Measurements from ENCODE around the gene MYBPC3. TPM values are rescaled to one million over a fixed set of nuclear protein-coding genes. Genes with fewer than 3 reads are reported as not detected.

Gene MYBPC3
- total and polyA plus RNA-seq, 2 donors = 0.09 to 0.55 TPM

DNA sequence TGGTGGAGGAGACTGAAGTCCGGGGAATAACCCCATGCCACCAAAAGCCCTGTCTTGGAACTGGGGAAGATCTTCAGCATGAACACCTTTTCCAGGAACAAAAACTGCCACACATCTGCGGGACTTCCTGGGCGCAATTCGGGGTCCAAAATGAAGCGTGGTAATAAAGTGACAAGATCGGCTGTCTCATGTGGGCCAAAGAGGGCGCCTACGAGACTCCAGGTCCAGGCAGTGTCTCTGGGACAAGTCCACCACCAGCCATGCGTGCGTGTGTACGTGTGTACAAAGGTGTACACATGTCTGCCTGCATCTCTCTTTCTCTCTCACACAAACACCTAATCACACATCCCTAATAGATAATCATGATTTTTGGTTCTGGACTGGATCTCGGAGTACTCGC, 8.9 kb upstream of the MYBPC3 start:
- H3K4me3 ChIP-seq (ENCODE audit: low read length in 2 of 2) = no peak overlapping the region
- DNase-seq (ENCODE audit: low read depth in 6 of 9, low spot score in 9 of 9) = no peak
- no peaks in the 10 kb centered on the region for H3K27me3 ChIP-seq (ENCODE audit: control insufficient read depth in 2 of 2, insufficient read depth in 1 of 2, low read length in 1 of 2)
- H3K4me1 ChIP-seq (ENCODE audit: control insufficient read depth in 2 of 2, insufficient read depth in 2 of 2, low read length in 2 of 2) = peaks cover 7 to 17% of the 10 kb centered on the region in 2 donors
- H3K27ac ChIP-seq (ENCODE audit: low read depth in 1 of 2, low read length in 1 of 2) = no peak overlapping the region
- H3K9me3 ChIP-seq (ENCODE audit: control insufficient read depth in 2 of 2, insufficient read depth in 1 of 2, low read length in 1 of 2) = peaks cover 0 to 1% of the 10 kb centered on the region in 2 donors
- 92% methylated on average over 13 of the region's 13 CpGs for WGBS
- no peaks in the 10 kb centered on the region for H3K36me3 ChIP-seq (ENCODE audit: control insufficient read depth in 2 of 2, insufficient read depth in 2 of 2, low read length in 1 of 2)

DNA sequence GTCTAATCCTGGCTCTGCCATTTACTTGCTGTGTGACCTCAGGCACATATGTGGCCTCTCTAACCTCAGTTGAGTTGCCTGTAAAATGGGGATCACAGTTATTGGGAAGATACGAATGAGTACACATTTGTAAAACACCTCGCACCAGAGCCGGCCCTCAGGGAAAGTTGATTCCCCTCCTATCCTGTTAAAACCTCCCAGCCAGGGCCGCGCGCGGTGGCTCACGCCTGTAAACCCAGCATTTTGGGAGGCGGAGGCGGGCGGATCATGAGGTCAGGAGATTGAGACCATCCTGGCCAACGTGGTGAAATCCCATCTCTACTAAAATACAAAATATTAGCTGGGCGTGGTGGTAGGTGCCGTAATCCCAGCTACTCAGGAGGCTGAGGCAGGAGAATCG, 7.8 kb upstream of the MYBPC3 start:
- Histone ChIP-seq H3K4me3 (ENCODE audit: low read length in 2 of 2) (no peak overlapping the region), H3K27ac (ENCODE audit: low read depth in 1 of 2, low read length in 1 of 2) (no peak overlapping the region), H3K27me3 (ENCODE audit: control insufficient read depth in 2 of 2, insufficient read depth in 1 of 2, low read length in 1 of 2) (no peaks in the 10 kb centered on the region), H3K9me3 (ENCODE audit: control insufficient read depth in 2 of 2, insufficient read depth in 1 of 2, low read length in 1 of 2) (peaks cover 0 to 1% of the 10 kb centered on the region in 2 donors), H3K36me3 (ENCODE audit: control insufficient read depth in 2 of 2, insufficient read depth in 2 of 2, low read length in 1 of 2) (no peaks in the 10 kb centered on the region), H3K4me1 (ENCODE audit: control insufficient read depth in 2 of 2, insufficient read depth in 2 of 2, low read length in 2 of 2) (peaks cover 7 to 17% of the 10 kb centered on the region in 2 donors)
- DNase-seq (ENCODE audit: low read depth in 6 of 9, low spot score in 9 of 9) = no peak
- 98% methylated on average over 15 of the region's 15 CpGs for WGBS

DNA sequence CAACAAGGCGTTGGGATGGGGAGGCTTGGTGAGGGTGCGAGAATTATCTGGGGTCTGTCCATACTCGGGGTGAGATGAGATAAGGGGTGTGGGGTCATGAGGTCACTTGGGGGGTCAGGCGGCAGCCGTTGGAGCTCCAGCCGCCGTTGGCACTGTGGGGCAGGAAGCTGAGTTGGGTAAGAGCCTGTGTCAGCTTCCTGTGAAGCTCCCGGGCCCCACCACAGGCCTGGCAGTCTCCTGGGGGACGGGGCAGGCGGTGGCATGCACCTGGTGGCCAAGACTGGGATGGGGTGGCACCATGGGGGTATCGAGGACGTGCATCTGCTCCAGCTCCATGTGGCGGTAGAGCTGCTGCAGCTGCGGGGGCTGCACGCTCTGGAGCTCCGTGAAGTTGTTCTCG, 7.1 kb upstream of the MYBPC3 start:
- peak in 2 of 9 donors; percentile 27 to 43 for DNase-seq (ENCODE audit: low read depth in 6 of 9, low spot score in 9 of 9)
- Histone ChIP-seq H3K27ac (ENCODE audit: low read depth in 1 of 2, low read length in 1 of 2) (no peak overlapping the region), H3K36me3 (ENCODE audit: control insufficient read depth in 2 of 2, insufficient read depth in 2 of 2, low read length in 1 of 2) (no peaks in the 10 kb centered on the region), H3K4me3 (ENCODE audit: low read length in 2 of 2) (no peak overlapping the region), H3K9me3 (ENCODE audit: control insufficient read depth in 2 of 2, insufficient read depth in 1 of 2, low read length in 1 of 2) (peaks cover 0 to 1% of the 10 kb centered on the region in 2 donors), H3K4me1 (ENCODE audit: control insufficient read depth in 2 of 2, insufficient read depth in 2 of 2, low read length in 2 of 2) (peaks cover 7 to 17% of the 10 kb centered on the region in 2 donors), H3K27me3 (ENCODE audit: control insufficient read depth in 2 of 2, insufficient read depth in 1 of 2, low read length in 1 of 2) (no peaks in the 10 kb centered on the region)
- WGBS = 18% methylated on average over 17 of the region's 17 CpGs

DNA sequence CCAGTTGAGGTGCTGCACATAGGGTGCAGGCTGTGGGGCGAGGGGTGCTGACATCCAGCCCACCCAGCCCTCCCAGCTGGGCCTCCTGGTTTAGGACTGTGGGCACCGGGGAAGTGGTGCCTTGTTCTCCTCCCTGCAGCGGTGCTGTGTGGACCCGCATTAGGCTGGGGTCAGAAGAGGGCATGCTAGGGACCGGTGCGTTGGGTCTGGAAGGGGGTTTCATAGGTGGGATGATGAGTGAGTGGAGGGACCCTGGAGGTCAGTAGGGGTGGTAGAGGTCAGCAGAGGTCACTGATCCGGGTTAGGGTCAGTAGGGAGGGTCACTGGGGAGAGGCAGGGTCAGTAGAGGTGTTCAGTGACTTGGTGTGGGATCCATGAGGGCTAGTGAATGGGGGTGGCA, 6.7 kb upstream of the MYBPC3 start:
- no peaks in the 10 kb centered on the region for H3K36me3 ChIP-seq (ENCODE audit: control insufficient read depth in 2 of 2, insufficient read depth in 2 of 2, low read length in 1 of 2)
- no peak overlapping the region for H3K4me3 ChIP-seq (ENCODE audit: low read length in 2 of 2)
- peaks cover 0 to 1% of the 10 kb centered on the region in 2 donors for H3K9me3 ChIP-seq (ENCODE audit: control insufficient read depth in 2 of 2, insufficient read depth in 1 of 2, low read length in 1 of 2)
- WGBS = 91% methylated on average over 7 of the region's 7 CpGs
- H3K27me3 ChIP-seq (ENCODE audit: control insufficient read depth in 2 of 2, insufficient read depth in 1 of 2, low read length in 1 of 2) = no peaks in the 10 kb centered on the region
- no peak overlapping the region for H3K27ac ChIP-seq (ENCODE audit: low read depth in 1 of 2, low read length in 1 of 2)
- DNase-seq (ENCODE audit: low read depth in 6 of 9, low spot score in 9 of 9) = no peak
- H3K4me1 ChIP-seq (ENCODE audit: control insufficient read depth in 2 of 2, insufficient read depth in 2 of 2, low read length in 2 of 2) = peaks cover 7 to 17% of the 10 kb centered on the region in 2 donors

DNA sequence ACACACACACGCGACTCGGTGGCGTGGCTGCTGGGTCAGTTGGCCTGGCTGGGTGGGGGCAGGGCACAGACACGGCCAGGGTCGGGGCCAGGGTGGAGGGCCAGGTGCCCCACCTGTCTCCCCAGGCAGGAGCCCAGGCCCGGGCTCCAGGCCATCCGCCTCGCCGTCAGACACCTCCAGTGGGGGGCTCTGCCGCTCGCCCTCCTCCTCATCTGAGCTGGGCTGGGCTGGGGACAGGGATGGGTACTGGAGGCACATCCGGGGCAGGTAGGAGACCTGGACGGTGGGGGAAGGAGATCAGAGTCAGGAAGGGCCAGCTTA, 6.2 kb upstream of the MYBPC3 start:
- no peak for DNase-seq (ENCODE audit: low read depth in 6 of 9, low spot score in 9 of 9)
- WGBS = 95% methylated on average over 14 of the region's 14 CpGs
- no peak overlapping the region for H3K27ac ChIP-seq (ENCODE audit: low read depth in 1 of 2, low read length in 1 of 2)
- no peak overlapping the region for H3K4me3 ChIP-seq (ENCODE audit: low read length in 2 of 2)
- H3K9me3 ChIP-seq (ENCODE audit: control insufficient read depth in 2 of 2, insufficient read depth in 1 of 2, low read length in 1 of 2) = peaks cover 0 to 1% of the 10 kb centered on the region in 2 donors
- H3K27me3 ChIP-seq (ENCODE audit: control insufficient read depth in 2 of 2, insufficient read depth in 1 of 2, low read length in 1 of 2) = no peaks in the 10 kb centered on the region
- no peaks in the 10 kb centered on the region for H3K36me3 ChIP-seq (ENCODE audit: control insufficient read depth in 2 of 2, insufficient read depth in 2 of 2, low read length in 1 of 2)
- H3K4me1 ChIP-seq (ENCODE audit: control insufficient read depth in 2 of 2, insufficient read depth in 2 of 2, low read length in 2 of 2) = peaks cover 7 to 17% of the 10 kb centered on the region in 2 donors

DNA sequence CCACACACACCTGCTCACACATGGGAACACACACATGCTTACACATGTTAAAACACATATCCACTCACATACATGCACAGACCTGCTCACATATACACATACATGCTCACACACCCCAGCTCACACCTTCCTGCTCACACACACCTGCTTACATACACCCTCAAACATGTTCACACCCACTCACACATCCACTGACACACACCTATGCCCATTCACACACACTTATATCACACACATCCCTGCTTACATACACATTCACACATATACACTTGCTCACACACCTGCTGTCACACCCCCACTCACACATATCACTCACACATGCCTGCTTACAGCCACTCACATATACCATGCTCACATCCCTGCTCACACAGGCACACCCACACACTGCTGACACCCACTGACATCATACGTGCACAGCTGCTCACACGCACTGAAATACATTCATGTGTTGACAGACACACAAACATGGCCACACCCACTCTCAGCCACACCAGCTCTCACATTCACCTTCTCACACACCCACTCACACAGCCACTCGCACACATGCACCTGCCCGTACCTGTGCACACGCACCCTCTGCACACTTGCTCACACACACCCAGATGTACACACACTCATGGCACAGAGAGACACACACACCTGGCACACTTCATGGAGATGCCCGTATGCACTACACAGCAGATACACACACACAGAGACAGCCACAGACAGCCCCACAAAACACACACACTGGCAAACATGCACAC, 5.7 kb upstream of the MYBPC3 start:
- DNase-seq (ENCODE audit: low read depth in 6 of 9, low spot score in 9 of 9) = no peak
- Histone ChIP-seq H3K4me1 (ENCODE audit: control insufficient read depth in 2 of 2, insufficient read depth in 2 of 2, low read length in 2 of 2) (peaks cover 7 to 17% of the 10 kb centered on the region in 2 donors), H3K36me3 (ENCODE audit: control insufficient read depth in 2 of 2, insufficient read depth in 2 of 2, low read length in 1 of 2) (no peaks in the 10 kb centered on the region), H3K4me3 (ENCODE audit: low read length in 2 of 2) (no peak overlapping the region), H3K27ac (ENCODE audit: low read depth in 1 of 2, low read length in 1 of 2) (no peak overlapping the region), H3K27me3 (ENCODE audit: control insufficient read depth in 2 of 2, insufficient read depth in 1 of 2, low read length in 1 of 2) (no peaks in the 10 kb centered on the region), H3K9me3 (ENCODE audit: control insufficient read depth in 2 of 2, insufficient read depth in 1 of 2, low read length in 1 of 2) (peaks cover 0 to 1% of the 10 kb centered on the region in 2 donors)
- 95% methylated on average over 6 of the region's 6 CpGs for WGBS

DNA sequence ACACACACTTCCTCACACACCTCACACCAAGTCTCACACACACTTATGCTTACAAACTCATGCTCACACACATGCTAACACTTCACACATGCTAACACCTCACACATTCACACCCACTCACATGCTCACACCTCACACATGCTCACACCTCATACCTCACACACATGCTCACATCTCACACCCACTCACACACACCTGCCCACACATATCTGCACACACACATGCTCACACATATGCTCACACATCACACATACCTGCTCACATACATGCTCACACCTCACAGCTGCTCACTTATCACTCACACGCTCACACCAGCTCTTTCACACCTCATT, 4.5 kb upstream of the MYBPC3 start:
- H3K36me3 ChIP-seq (ENCODE audit: control insufficient read depth in 2 of 2, insufficient read depth in 2 of 2, low read length in 1 of 2) = no peaks in the 10 kb centered on the region
- 98% methylated on average over 1 of the region's 1 CpG for WGBS
- DNase-seq (ENCODE audit: low read depth in 6 of 9, low spot score in 9 of 9) = no peak
- H3K9me3 ChIP-seq (ENCODE audit: control insufficient read depth in 2 of 2, insufficient read depth in 1 of 2, low read length in 1 of 2) = peaks cover 0 to 1% of the 10 kb centered on the region in 2 donors
- no peak overlapping the region for H3K27ac ChIP-seq (ENCODE audit: low read depth in 1 of 2, low read length in 1 of 2)
- no peaks in the 10 kb centered on the region for H3K27me3 ChIP-seq (ENCODE audit: control insufficient read depth in 2 of 2, insufficient read depth in 1 of 2, low read length in 1 of 2)
- H3K4me1 ChIP-seq (ENCODE audit: control insufficient read depth in 2 of 2, insufficient read depth in 2 of 2, low read length in 2 of 2) = peaks cover 7 to 17% of the 10 kb centered on the region in 2 donors
- no peak overlapping the region for H3K4me3 ChIP-seq (ENCODE audit: low read length in 2 of 2)

DNA sequence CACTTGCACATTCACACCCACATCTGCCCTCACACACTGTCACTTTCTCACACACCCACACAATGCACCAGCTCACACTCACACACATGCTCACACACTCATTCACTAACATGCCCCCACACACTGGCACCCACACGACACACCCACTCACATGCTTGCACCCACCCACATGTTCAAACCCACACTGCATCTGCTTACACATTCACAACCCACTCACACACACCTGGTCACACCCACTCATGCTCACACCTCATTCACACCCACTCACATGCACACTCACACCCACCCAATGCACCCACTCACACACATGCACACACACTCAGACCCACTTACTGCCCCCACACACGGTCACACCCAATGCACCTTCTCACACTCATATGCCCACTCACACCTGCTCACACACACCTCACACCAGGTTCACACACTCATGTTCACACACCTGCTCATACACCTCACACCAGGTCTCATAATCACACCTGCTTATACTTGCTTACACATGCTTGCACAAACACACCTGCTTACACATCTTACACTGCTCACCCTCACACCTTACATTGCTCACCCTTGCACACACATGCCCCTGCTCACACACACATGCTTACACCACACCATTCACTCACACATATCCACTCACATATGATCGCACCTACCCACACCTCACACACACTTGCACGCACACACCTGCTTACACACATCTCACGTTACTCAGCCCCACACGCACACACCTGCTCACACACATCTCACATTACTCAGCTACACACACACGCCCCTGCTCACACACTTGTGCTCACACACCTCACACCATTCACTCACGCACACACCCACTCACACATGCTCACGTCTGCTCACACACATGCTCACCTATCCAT, 3.9 kb upstream of the MYBPC3 start:
- H3K9me3 ChIP-seq (ENCODE audit: control insufficient read depth in 2 of 2, insufficient read depth in 1 of 2, low read length in 1 of 2) = peaks cover 0 to 1% of the 10 kb centered on the region in 2 donors
- H3K27ac ChIP-seq (ENCODE audit: low read depth in 1 of 2, low read length in 1 of 2) = no peak overlapping the region
- H3K27me3 ChIP-seq (ENCODE audit: control insufficient read depth in 2 of 2, insufficient read depth in 1 of 2, low read length in 1 of 2) = no peaks in the 10 kb centered on the region
- 92% methylated on average over 9 of the region's 9 CpGs for WGBS
- H3K36me3 ChIP-seq (ENCODE audit: control insufficient read depth in 2 of 2, insufficient read depth in 2 of 2, low read length in 1 of 2) = no peaks in the 10 kb centered on the region
- peaks cover 7 to 17% of the 10 kb centered on the region in 2 donors for H3K4me1 ChIP-seq (ENCODE audit: control insufficient read depth in 2 of 2, insufficient read depth in 2 of 2, low read length in 2 of 2)
- H3K4me3 ChIP-seq (ENCODE audit: low read length in 2 of 2) = no peak overlapping the region
- no peak for DNase-seq (ENCODE audit: low read depth in 6 of 9, low spot score in 9 of 9)

All from thymus (tissue), 11 donors.